Epithelial cell of esophagus (primary cell): Measurements from ENCODE around the gene ZNF554.

ENCODE experiments used
- DNase-seq: peaks from one replicate; pipeline ENCODE4 v3.0.0; 2010; ENCODE audit warnings: low read depth
- H3K4me3 ChIP-seq: 2 replicates; pipeline ENCODE4 v1.5.1; 2011; ENCODE audit warnings: mild to moderate bottlenecking, low read length, control low read depth
- CTCF ChIP-seq: IDR thresholded peaks from 2 replicates; pipeline ENCODE4 v1.5.1; 2011; ENCODE audit warnings: low read depth, mild to moderate bottlenecking, low read length, control low read depth, inconsistent platforms; ENCODE audit not compliant: insufficient read depth; ENCODE audit errors: missing control alignments

The ZNF554 gene

GRCh38 chr19:2877398-2878331 lies 58.0 kb downstream of the ZNF554 start:
- H3K4me3 ChIP-seq: no peak overlapping the region
- no peak for TF ChIP-seq CTCF
- DNase-seq: no peak

- no peak for TF ChIP-seq CTCF
- DNase-seq: no peak
- no peak overlapping the region for H3K4me3 ChIP-seq
Measured at GRCh38 chr19:2883686-2884439, 64.2 kb downstream of the ZNF554 start.

GRCh38 chr19:2885736-2886135 lies 66.1 kb downstream of the ZNF554 start:
- H3K4me3 ChIP-seq: no peak overlapping the region
- TF ChIP-seq CTCF: no peak

More at GRCh38 chr19:2885736-2886135, 66.1 kb downstream of the ZNF554 start:
- DNase-seq: no peak
